ENCODE results near the gene NXPE3. TPM values are rescaled to one million over a fixed set of nuclear protein-coding genes. Genes with fewer than 3 reads are reported as not detected.

NXPE3 gene
- total RNA-seq, 2 experiments from 2014 or later, result 37.4 to 37.5 TPM

DNA sequence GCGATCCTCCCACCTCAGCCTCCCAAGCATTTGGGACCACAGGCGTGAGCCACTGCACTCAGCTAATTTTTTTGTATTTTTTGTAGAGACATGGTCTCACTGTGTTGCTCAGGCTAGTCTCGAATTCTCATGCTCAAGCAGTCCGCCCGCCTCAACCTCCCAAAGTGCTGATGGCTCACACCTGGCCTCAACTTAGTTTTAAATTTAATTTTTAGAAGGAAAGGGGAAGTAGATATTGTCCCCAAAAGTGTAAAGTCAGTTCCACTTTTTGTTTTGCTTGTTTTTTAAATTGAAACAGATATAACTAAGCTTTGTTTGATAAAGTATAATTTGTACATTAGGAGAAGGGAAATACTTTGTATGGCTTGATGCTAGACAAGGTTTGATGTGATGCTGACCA is 39.0 kb downstream of the NXPE3 start:
- Histone ChIP-seq H3K27me3 (ENCODE audit: control insufficient read depth in 1 of 2, insufficient read depth in 2 of 2, low read length in 2 of 2) (no peaks in the 10 kb centered on the region), H3K9me3 (ENCODE audit: control insufficient read depth in 1 of 2, insufficient read depth in 1 of 2, low read length in 2 of 2) (no peaks in the 10 kb centered on the region), H3K27ac (ENCODE audit: low read depth in 1 of 2, low read length in 2 of 2) (no peak overlapping the region), H3K4me1 (ENCODE audit: insufficient read depth, low read length) (peaks cover 6% of the 10 kb centered on the region), H3K36me3 (ENCODE audit: insufficient read depth, low read length) (peaks cover 24% of the 10 kb centered on the region), H3K4me3 (ENCODE audit: low read length) (no peak overlapping the region)
- H3K27me3 Mint-ChIP-seq, result no peaks in the 10 kb centered on the region
- ChIA-PET CTCF (no interaction called here), POLR2A (interaction anchor here (1.1 to 2.5 kb wide), 4 partner anchors 10 to 407 kb away, joined by 3 to 13 read pairs (median 12); partner anchors contain the start of genes CEP97 and NFKBIZ)
- ATAC-seq (ENCODE audit: poor library complexity), result no peak
- DNase-seq, result no peak
- H3K9me3 Mint-ChIP-seq, result no peaks in the 10 kb centered on the region
- intact Hi-C loops (cut with DNase I, micrococcal nuclease), result no loop called here
- TF ChIP-seq, protein P1, sequence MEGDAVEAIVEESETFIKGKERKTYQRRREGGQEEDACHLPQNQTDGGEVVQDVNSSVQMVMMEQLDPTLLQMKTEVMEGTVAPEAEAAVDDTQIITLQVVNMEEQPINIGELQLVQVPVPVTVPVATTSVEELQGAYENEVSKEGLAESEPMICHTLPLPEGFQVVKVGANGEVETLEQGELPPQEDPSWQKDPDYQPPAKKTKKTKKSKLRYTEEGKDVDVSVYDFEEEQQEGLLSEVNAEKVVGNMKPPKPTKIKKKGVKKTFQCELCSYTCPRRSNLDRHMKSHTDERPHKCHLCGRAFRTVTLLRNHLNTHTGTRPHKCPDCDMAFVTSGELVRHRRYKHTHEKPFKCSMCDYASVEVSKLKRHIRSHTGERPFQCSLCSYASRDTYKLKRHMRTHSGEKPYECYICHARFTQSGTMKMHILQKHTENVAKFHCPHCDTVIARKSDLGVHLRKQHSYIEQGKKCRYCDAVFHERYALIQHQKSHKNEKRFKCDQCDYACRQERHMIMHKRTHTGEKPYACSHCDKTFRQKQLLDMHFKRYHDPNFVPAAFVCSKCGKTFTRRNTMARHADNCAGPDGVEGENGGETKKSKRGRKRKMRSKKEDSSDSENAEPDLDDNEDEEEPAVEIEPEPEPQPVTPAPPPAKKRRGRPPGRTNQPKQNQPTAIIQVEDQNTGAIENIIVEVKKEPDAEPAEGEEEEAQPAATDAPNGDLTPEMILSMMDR (IDR thresholded peaks at IDR 0.05), result no peak
- peaks cover 80% of the 10 kb centered on the region for H3K36me3 Mint-ChIP-seq (ENCODE audit: low read depth)
- peaks cover 46% of the 10 kb centered on the region for H3K4me1 Mint-ChIP-seq (ENCODE audit: low read depth)
- H3K4me3 Mint-ChIP-seq, result no peak overlapping the region
- H3K27ac Mint-ChIP-seq, result no peak overlapping the region

DNA sequence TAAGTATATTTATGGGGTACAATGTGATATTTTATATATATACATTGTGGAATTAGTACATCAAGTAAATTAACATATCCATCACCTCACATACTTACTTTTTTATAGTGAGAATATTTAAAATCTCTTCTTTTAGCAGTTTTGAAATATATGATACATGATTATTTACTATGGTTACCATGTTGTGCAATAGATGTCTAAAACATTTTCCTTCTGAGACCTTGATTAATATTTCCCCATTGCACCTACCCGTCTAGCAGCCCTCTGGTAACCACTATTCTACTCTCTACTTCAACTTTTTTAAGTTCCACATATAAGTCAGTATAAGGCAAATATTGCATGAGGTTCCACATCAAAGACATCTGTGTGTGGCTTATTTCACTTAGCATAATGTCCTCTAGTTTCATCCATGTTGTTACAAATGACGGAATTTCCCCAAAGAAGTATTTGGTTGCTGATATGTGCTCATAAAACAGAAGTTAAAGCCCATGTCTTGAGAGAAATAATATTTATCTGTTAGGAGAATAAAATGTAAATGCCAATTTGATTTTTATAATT is 40.7 kb downstream of the NXPE3 start:
- H3K36me3 ChIP-seq (ENCODE audit: insufficient read depth, low read length), result peaks cover 24% of the 10 kb centered on the region
- peaks cover under 1% of the 10 kb centered on the region for H3K4me1 ChIP-seq (ENCODE audit: insufficient read depth, low read length)
- TF ChIP-seq, protein P1 (IDR thresholded peaks at IDR 0.05), result no peak
- H3K27me3 ChIP-seq (ENCODE audit: control insufficient read depth in 1 of 2, insufficient read depth in 2 of 2, low read length in 2 of 2), result no peaks in the 10 kb centered on the region
- no peaks in the 10 kb centered on the region for H3K27me3 Mint-ChIP-seq
- no peak overlapping the region for H3K4me3 ChIP-seq (ENCODE audit: low read length)
- ChIA-PET CTCF (interaction anchor here (1.0 kb wide), 1 partner anchor 273 kb away, joined by 3 read pairs; no protein-coding TSS in a partner anchor), POLR2A (no interaction called here)
- no peak overlapping the region for H3K4me3 Mint-ChIP-seq
- intact Hi-C loops (cut with DNase I, micrococcal nuclease), result loop anchor here in 1 of 2 experiments (5.0 kb wide), 2 partner anchors 38 to 113 kb away; no protein-coding TSS in a partner anchor
- no peak overlapping the region for H3K27ac ChIP-seq (ENCODE audit: low read depth in 1 of 2, low read length in 2 of 2)
- H3K36me3 Mint-ChIP-seq (ENCODE audit: low read depth), result peaks cover 75% of the 10 kb centered on the region
- no peaks in the 10 kb centered on the region for H3K9me3 ChIP-seq (ENCODE audit: control insufficient read depth in 1 of 2, insufficient read depth in 1 of 2, low read length in 2 of 2)
- peaks cover 30% of the 10 kb centered on the region for H3K4me1 Mint-ChIP-seq (ENCODE audit: low read depth)
- no peak for ATAC-seq (ENCODE audit: poor library complexity)
- H3K9me3 Mint-ChIP-seq, result no peaks in the 10 kb centered on the region
- no peak overlapping the region for H3K27ac Mint-ChIP-seq
- peak in 2 of 14 experiments; percentile 43 to 53 for DNase-seq

DNA sequence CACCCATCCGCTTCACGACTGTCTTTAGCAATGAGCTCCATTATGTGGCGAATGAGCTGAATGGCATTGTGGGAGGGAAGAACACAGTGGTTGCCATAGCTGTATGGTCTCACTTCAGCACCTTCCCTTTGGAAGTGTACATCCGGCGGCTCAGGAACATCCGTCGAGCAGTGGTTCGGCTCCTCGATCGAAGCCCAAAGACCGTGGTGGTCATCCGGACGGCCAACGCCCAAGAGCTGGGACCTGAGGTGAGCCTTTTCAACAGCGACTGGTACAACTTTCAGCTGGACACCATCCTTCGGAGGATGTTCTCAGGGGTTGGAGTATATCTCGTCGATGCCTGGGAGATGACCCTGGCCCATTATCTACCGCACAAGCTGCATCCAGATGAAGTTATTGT is 42.5 kb downstream of the NXPE3 start:
- Mint-ChIP-seq H3K4me1 (ENCODE audit: low read depth) (peaks cover 31% of the 10 kb centered on the region), H3K9me3 (no peaks in the 10 kb centered on the region), H3K4me3 (no peak overlapping the region), H3K36me3 (ENCODE audit: low read depth) (peaks cover 67% of the 10 kb centered on the region), H3K27ac (no peak overlapping the region), H3K27me3 (no peaks in the 10 kb centered on the region)
- Histone ChIP-seq H3K9me3 (ENCODE audit: control insufficient read depth in 1 of 2, insufficient read depth in 1 of 2, low read length in 2 of 2) (no peaks in the 10 kb centered on the region), H3K27me3 (ENCODE audit: control insufficient read depth in 1 of 2, insufficient read depth in 2 of 2, low read length in 2 of 2) (no peaks in the 10 kb centered on the region), H3K36me3 (ENCODE audit: insufficient read depth, low read length) (peaks cover 24% of the 10 kb centered on the region), H3K4me3 (ENCODE audit: low read length) (no peak overlapping the region), H3K4me1 (ENCODE audit: insufficient read depth, low read length) (peaks cover 3% of the 10 kb centered on the region), H3K27ac (ENCODE audit: low read depth in 1 of 2, low read length in 2 of 2) (no peak overlapping the region)
- ChIA-PET POLR2A (interaction anchor here (1.0 to 4.0 kb wide), 5 partner anchors 20 to 97 kb away, joined by 3 to 44 read pairs (median 5); partner anchors contain the start of genes CEP97, NFKBIZ and NXPE3), CTCF (interaction anchor here (1.5 kb wide), 1 partner anchor 408 kb away, joined by 5 read pairs; no protein-coding TSS in a partner anchor)
- intact Hi-C loops (cut with DNase I, micrococcal nuclease), result loop anchor here in 1 of 2 experiments (5.0 kb wide), 2 partner anchors 36 to 111 kb away; no protein-coding TSS in a partner anchor
- ATAC-seq (ENCODE audit: poor library complexity) (no peak), DNase-seq (no peak)
- TF ChIP-seq, protein P1 (IDR thresholded peaks at IDR 0.05), result no peak
